ENCODE results near the gene EFNB1.

EFNB1 gene

DNA sequence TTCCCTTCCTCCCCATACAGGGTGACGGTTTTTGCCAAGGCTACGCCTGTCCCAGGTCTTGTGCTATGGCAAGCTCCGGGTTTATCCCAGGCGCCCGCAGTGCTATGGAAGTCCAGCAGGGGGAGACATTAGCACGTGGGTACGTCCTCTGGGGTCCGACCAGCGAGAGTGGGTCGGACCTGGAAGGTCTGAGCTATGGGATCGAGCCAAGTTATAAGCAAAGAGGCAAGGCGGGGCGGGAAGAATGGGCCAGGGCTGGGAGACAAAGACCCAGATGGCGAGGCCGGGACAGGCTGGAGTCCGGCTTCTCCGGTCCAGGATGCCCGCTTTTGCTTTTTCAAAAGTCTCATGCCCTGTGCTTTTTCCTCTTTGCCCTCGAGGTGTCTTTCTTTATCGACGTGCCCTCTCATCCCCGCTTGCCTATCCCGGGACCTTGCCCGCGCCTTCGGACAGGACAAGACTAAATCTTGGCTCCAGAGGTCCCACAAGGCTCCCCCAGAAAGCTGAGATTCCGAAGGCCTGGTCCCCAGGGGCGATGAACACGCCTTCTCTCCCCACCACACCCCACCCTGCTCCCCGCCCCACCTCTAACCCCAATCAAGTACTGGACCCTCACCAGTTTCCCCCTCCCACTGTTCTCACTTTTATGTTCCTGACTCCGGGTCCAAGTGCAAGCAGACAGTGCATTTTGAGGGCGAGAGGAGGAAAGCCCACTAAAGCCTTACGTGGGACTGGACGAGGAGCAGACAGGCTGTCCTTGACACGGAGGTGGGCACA is 785 bp upstream of the EFNB1 start:
- peak; percentile 67 to 70 for DNase-seq (ENCODE audit: low read depth in 2 of 2)

GRCh38 chrX:68829582-68830418 is 979 bp downstream of the EFNB1 start:
- DNase-seq (ENCODE audit: low read depth in 2 of 2): peak in 1 of 2 donors; percentile 3

- no peak for DNase-seq (ENCODE audit: low read depth in 2 of 2)
Observed at GRCh38 chrX:68830419-68831404, 1.9 kb downstream of the EFNB1 start.

DNA sequence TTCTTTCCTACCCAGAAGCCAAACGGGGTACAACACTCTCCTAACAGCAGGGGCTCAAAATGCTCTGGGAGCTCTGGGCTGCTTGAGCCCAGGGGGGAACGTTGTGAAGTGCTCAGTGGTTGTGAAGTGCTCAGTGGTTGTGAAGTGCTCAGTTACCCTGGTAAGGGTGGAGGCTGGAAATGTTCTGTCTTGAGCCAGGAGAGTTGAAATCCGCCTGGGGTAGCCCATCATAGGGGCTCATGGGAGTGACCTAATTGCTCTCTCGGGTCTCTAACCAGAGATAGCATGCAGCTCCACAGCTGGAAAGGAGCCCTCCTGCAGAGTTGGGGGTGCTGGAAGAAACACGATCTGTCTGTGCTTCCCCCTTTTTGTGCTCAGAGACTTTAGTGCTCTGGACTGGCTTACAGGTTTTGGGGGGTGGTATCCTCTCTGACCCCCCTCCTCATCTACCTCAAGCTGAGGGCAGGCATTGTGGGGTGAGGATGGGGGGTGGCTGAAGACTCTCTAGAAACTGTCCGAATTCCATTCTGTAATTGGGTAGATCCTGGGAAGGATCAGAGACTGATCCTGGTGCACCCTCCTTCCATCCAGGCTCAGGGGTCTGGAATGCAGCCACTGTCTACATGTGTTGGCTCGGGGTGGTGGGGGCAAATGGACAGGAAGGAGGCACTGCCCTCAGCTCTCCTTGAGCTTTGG is 2.7 kb downstream of the EFNB1 start:
- DNase-seq (ENCODE audit: low read depth in 2 of 2): no peak

DNA sequence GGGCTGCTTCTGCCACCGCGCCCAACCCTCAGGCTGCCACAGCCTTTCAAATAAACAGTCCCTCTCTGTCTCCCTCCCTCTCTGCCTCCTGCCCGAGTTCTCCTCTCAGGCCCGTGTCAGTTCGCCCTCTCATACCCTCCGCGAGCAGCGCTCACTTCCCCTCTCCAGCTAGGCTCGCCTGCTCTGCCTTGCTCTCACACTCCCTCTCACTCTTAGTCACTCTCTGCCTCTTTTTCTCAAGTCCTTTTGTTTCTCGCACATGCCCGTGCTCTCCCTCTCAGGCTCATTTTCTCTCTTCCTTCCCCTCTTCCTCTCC is 3.2 kb downstream of the EFNB1 start:
- DNase-seq (ENCODE audit: low read depth in 2 of 2): no peak

- DNase-seq (ENCODE audit: low read depth in 2 of 2): no peak
Observed at GRCh38 chrX:68832516-68833447, 4.0 kb downstream of the EFNB1 start.

DNA sequence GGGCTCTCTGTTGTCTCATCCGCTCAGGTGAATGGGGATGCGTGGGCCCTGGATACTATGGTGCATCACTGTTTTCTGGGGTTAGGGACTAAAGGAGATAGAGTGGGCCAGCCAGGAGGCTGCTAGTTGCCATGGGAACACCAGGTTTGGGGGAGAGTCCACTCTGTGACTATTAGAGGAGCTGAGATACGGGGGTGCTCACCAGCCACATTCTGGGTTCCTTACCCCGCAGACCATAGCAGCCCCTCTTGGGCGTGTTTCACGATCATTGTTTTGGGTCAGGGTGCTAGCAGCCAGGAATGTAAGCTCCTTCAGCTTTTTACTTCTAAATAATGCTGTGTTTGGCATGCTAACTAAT is 4.6 kb downstream of the EFNB1 start:
- no peak for DNase-seq (ENCODE audit: low read depth in 2 of 2)

GRCh38 chrX:68833855-68834331 is 5.1 kb downstream of the EFNB1 start:
- no peak for DNase-seq (ENCODE audit: low read depth in 2 of 2)

GRCh38 chrX:68834371-68835103 is 5.7 kb downstream of the EFNB1 start:
- DNase-seq (ENCODE audit: low read depth in 2 of 2): no peak

- no peak for DNase-seq (ENCODE audit: low read depth in 2 of 2)
Observed at GRCh38 chrX:68835104-68835442, 6.3 kb downstream of the EFNB1 start.

GRCh38 chrX:68835468-68835867 is 6.6 kb downstream of the EFNB1 start:
- DNase-seq (ENCODE audit: low read depth in 2 of 2): no peak

DNA sequence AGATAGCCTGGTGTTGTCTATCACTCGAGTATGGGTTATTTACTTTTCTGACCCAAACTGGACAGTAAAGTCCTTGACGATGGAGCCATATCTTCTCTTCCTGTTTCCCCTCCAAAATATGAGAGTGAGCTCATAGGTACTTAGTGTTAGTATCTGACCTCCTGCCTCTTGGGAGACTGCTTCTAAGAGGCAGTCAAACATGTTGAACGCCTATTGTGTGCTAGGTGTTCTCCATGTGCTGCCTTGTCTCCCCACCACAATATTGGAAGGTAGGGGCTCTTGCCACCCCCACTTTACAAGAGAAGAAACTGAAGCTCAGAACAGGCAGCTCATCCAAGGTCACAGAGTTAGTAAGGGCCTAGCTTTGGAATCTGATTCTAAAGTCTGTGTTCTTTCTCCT is 8.3 kb downstream of the EFNB1 start:
- no peak for DNase-seq (ENCODE audit: low read depth in 2 of 2)

DNA sequence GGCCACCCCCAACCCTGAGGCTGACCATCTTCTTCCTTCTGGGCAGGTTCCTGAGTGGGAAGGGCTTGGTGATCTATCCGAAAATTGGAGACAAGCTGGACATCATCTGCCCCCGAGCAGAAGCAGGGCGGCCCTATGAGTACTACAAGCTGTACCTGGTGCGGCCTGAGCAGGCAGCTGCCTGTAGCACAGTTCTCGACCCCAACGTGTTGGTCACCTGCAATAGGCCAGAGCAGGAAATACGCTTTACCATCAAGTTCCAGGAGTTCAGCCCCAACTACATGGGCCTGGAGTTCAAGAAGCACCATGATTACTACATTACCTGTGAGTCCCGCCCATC is 9.7 kb downstream of the EFNB1 start:
- no peak for DNase-seq (ENCODE audit: low read depth in 2 of 2)

DNA sequence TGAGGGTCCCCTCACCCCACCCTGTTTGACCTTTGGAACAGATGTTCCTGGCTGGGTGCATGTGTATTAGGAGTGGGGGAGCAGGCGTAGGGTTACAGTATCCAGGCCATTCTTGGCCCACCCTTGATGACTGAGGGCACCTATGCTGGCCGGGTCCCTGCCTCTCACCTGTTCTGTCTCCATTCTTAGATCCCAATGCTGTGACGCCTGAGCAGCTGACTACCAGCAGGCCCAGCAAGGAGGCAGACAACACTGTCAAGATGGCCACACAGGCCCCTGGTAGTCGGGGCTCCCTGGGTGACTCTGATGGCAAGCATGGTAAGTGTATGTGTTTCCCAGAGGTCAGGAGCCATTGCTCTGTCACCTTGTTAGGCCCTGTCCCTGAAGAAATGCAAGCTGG is 10.9 kb downstream of the EFNB1 start:
- no peak for DNase-seq (ENCODE audit: low read depth in 2 of 2)

GRCh38 chrX:68840256-68840655 is 11.4 kb downstream of the EFNB1 start:
- DNase-seq (ENCODE audit: low read depth in 2 of 2): no peak

GRCh38 chrX:68841251-68842049 is 12.6 kb downstream of the EFNB1 start:
- DNase-seq (ENCODE audit: low read depth in 2 of 2): no peak

DNA sequence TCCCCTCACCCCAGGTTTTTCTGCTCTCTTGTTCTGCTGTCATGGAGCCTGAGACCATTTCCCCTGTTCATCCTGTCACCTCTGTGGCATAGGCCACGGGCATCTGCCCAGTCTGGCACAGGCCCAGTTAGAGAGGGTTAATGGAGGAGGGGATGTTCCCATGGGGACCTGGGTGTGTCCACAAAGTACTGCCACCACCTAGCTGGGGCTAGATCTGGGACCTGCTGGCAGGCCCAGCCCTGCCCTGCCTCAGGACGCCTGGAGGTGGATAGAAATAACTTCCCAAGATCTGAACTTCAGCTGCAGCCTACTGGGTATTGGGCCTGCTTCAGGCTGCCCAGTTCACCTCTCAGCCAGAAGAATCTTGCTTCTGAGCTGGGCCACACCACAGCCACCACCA is 13.5 kb downstream of the EFNB1 start:
- no peak for DNase-seq (ENCODE audit: low read depth in 2 of 2)

DNA sequence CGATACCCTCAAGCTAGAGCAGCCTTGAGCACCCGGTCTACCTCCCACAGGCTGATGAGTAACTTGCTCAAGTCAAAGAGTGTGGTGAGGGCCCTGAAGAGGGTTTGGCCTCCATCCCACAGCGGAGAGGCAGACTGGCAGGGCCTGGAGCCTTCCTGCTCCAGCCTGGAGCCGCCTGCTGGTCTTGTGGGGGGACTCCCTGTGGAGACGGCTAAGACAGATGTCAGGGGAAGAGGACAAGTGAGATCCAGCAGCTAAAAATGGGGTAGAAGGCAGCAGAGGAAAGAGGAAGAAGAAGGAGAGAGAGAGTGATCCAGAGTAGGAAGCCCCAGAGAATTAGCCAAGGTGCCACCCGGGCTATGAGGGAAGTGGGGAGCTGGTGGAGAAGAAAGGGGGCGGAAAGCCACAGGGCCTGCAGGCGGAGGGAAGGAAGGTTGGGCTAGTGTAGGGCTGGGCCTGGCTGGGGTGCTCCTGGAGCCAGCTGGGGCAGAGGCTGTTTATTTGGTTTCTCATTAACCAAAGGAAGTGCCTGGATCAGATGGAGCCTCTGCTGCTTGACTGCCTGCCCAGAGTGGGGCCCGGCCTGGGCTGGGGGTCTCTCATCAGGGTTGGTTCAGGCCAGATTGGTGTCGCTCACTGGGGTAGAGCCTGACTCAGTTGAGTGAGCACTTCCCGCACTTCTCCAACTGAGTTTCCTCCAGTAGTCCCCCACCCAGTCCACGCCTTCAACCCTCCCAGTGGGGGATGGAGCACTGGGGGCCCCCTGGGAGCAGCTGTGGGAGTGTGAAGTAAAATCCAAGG is 14.2 kb downstream of the EFNB1 start:
- no peak for DNase-seq (ENCODE audit: low read depth in 2 of 2)
